ENCODE measurements around the gene B4GALT2. TPM values are rescaled to one million over a fixed set of nuclear protein-coding genes. Genes with fewer than 3 reads are reported as not detected.
A peak's percentile ranks its signal among the peaks of the same experiment; 100 is the strongest.

Gene B4GALT2
- total and polyA plus RNA-seq, 3 experiments from 2014 or later: 1.9 to 41.7 (median 39.7) TPM

- POLR2A ChIA-PET: no interaction called here
- H3K27ac Mint-ChIP-seq: peak overlapping the region in 1 of 8 donors; percentile 33
- CTCF ChIA-PET: interaction anchor here (0.7 to 4.4 kb wide), 28 partner anchors 8 to 414 kb away, joined by 3 to 46 read pairs (median 4); partner anchors contain the start of genes DPH2, IPO13, KDM4A and PTPRF
- H3K4me1 ChIP-seq (ENCODE audit: insufficient read depth, low read length): no peaks in the 10 kb centered on the region
- H3K27me3 ChIP-seq (ENCODE audit: insufficient read depth, low read length, poor library complexity, severe bottlenecking): peaks cover 21% of the 10 kb centered on the region
- no peaks in the 10 kb centered on the region for H3K36me3 ChIP-seq (ENCODE audit: insufficient read depth, low read length)
- H3K4me3 ChIP-seq (ENCODE audit: low read length): no peak overlapping the region
- H3K4me1 Mint-ChIP-seq: peaks cover 6 to 21% (median 11%) of the 10 kb centered on the region in 3 donors
- H3K36me3 Mint-ChIP-seq: peaks cover 0 to 2% (median 0%) of the 10 kb centered on the region in 3 donors
- H3K4me3 Mint-ChIP-seq: peak overlapping the region in 1 of 7 donors; percentile 8
- no peaks in the 10 kb centered on the region for H3K9me3 ChIP-seq (ENCODE audit: low read length)
- no peak overlapping the region for H3K27ac ChIP-seq (ENCODE audit: low read depth, low read length)
- peak; percentile 26 to 63 (median 38) for DNase-seq
- H3K27me3 Mint-ChIP-seq: peaks cover 23 to 29% of the 10 kb centered on the region in 2 donors
- H3K9me3 Mint-ChIP-seq: no peaks in the 10 kb centered on the region
Observed at GRCh38 chr1:43934101-43934985, 44.7 kb upstream of the B4GALT2 start.

- H3K27me3 ChIP-seq (ENCODE audit: insufficient read depth, low read length, poor library complexity, severe bottlenecking): peaks cover 21% of the 10 kb centered on the region
- H3K4me1 ChIP-seq (ENCODE audit: insufficient read depth, low read length): no peaks in the 10 kb centered on the region
- CTCF ChIA-PET: interaction anchor here (0.7 to 4.4 kb wide), 27 partner anchors 8 to 414 kb away, joined by 3 to 46 read pairs (median 5); partner anchors contain the start of genes DPH2, IPO13, KDM4A and PTPRF
- no peaks in the 10 kb centered on the region for H3K36me3 ChIP-seq (ENCODE audit: insufficient read depth, low read length)
- no peak overlapping the region for H3K27ac Mint-ChIP-seq
- peaks cover 6 to 21% (median 13%) of the 10 kb centered on the region in 3 donors for H3K4me1 Mint-ChIP-seq
- peaks cover 25 to 29% of the 10 kb centered on the region in 2 donors for H3K27me3 Mint-ChIP-seq
- H3K9me3 Mint-ChIP-seq: no peaks in the 10 kb centered on the region
- DNase-seq: no peak
- peaks cover 0 to 2% (median 2%) of the 10 kb centered on the region in 3 donors for H3K36me3 Mint-ChIP-seq
- no peak overlapping the region for H3K4me3 ChIP-seq (ENCODE audit: low read length)
- no peaks in the 10 kb centered on the region for H3K9me3 ChIP-seq (ENCODE audit: low read length)
- POLR2A ChIA-PET: no interaction called here
- no peak overlapping the region for H3K27ac ChIP-seq (ENCODE audit: low read depth, low read length)
- H3K4me3 Mint-ChIP-seq: peak overlapping the region in 1 of 7 donors; percentile 8
Observed at GRCh38 chr1:43934986-43935324, 44.1 kb upstream of the B4GALT2 start.

GRCh38 chr1:43935711-43936427, 43.1 kb upstream of the B4GALT2 start:
- no peaks in the 10 kb centered on the region for H3K36me3 ChIP-seq (ENCODE audit: insufficient read depth, low read length)
- no peak for DNase-seq
- Mint-ChIP-seq H3K27ac (no peak overlapping the region), H3K27me3 (peaks cover 25 to 29% of the 10 kb centered on the region in 2 donors), H3K4me1 (peaks cover 6 to 21% (median 13%) of the 10 kb centered on the region in 3 donors), H3K4me3 (peak overlapping the region in 3 of 7 donors; percentile 2 to 48 (median 19)), H3K9me3 (no peaks in the 10 kb centered on the region), H3K36me3 (peaks cover 0 to 2% (median 2%) of the 10 kb centered on the region in 3 donors)
- no peaks in the 10 kb centered on the region for H3K9me3 ChIP-seq (ENCODE audit: low read length)
- peaks cover 21% of the 10 kb centered on the region for H3K27me3 ChIP-seq (ENCODE audit: insufficient read depth, low read length, poor library complexity, severe bottlenecking)
- no peaks in the 10 kb centered on the region for H3K4me1 ChIP-seq (ENCODE audit: insufficient read depth, low read length)
- no peak overlapping the region for H3K27ac ChIP-seq (ENCODE audit: low read depth, low read length)
- ChIA-PET POLR2A (no interaction called here), CTCF (interaction anchor here (1.1 to 4.4 kb wide), 13 partner anchors 10 to 415 kb away, joined by 3 to 46 read pairs (median 5); partner anchors contain the start of genes DPH2, IPO13 and PTPRF)
- no peak overlapping the region for H3K4me3 ChIP-seq (ENCODE audit: low read length)

- Histone ChIP-seq H3K27me3 (ENCODE audit: insufficient read depth, low read length, poor library complexity, severe bottlenecking) (peaks cover 21% of the 10 kb centered on the region), H3K4me3 (ENCODE audit: low read length) (no peak overlapping the region), H3K27ac (ENCODE audit: low read depth, low read length) (no peak overlapping the region), H3K9me3 (ENCODE audit: low read length) (no peaks in the 10 kb centered on the region), H3K36me3 (ENCODE audit: insufficient read depth, low read length) (no peaks in the 10 kb centered on the region), H3K4me1 (ENCODE audit: insufficient read depth, low read length) (no peaks in the 10 kb centered on the region)
- Mint-ChIP-seq H3K4me1 (peaks cover 6 to 21% (median 13%) of the 10 kb centered on the region in 3 donors), H3K36me3 (peaks cover 0 to 2% (median 2%) of the 10 kb centered on the region in 3 donors), H3K27ac (peak overlapping the region in 1 of 8 donors; percentile 29), H3K4me3 (peak overlapping the region in 2 of 7 donors; percentile 8 to 57), H3K9me3 (no peaks in the 10 kb centered on the region), H3K27me3 (peaks cover 25 to 29% of the 10 kb centered on the region in 2 donors)
- DNase-seq: no peak
- CTCF ChIA-PET: interaction anchor here (3.3 to 4.4 kb wide), 2 partner anchors 10 to 171 kb away, joined by 45 to 46 read pairs; partner anchors contain the start of gene IPO13
- POLR2A ChIA-PET: no interaction called here
Observed at GRCh38 chr1:43936431-43937151, 42.4 kb upstream of the B4GALT2 start.

- Mint-ChIP-seq H3K4me3 (peak overlapping the region in 1 of 7 donors; percentile 24), H3K9me3 (no peaks in the 10 kb centered on the region), H3K27ac (peak overlapping the region in 1 of 8 donors; percentile 29), H3K4me1 (peaks cover 6 to 21% (median 13%) of the 10 kb centered on the region in 3 donors), H3K36me3 (peaks cover 0 to 5% (median 2%) of the 10 kb centered on the region in 3 donors), H3K27me3 (peaks cover 25 to 29% of the 10 kb centered on the region in 2 donors)
- Histone ChIP-seq H3K36me3 (ENCODE audit: insufficient read depth, low read length) (no peaks in the 10 kb centered on the region), H3K9me3 (ENCODE audit: low read length) (no peaks in the 10 kb centered on the region), H3K27me3 (ENCODE audit: insufficient read depth, low read length, poor library complexity, severe bottlenecking) (peaks cover 21% of the 10 kb centered on the region), H3K27ac (ENCODE audit: low read depth, low read length) (no peak overlapping the region), H3K4me1 (ENCODE audit: insufficient read depth, low read length) (no peaks in the 10 kb centered on the region), H3K4me3 (ENCODE audit: low read length) (no peak overlapping the region)
- POLR2A ChIA-PET: no interaction called here
- CTCF ChIA-PET: no interaction called here
- DNase-seq: no peak
Observed at GRCh38 chr1:43937179-43937865, 41.7 kb upstream of the B4GALT2 start.

- Mint-ChIP-seq H3K27me3 (peaks cover 20 to 21% of the 10 kb centered on the region in 2 donors), H3K9me3 (no peaks in the 10 kb centered on the region), H3K27ac (no peak overlapping the region), H3K36me3 (peaks cover 0 to 8% (median 2%) of the 10 kb centered on the region in 3 donors), H3K4me3 (peak overlapping the region in 1 of 7 donors; percentile 24), H3K4me1 (peaks cover 6 to 26% (median 15%) of the 10 kb centered on the region in 3 donors)
- peaks cover 18% of the 10 kb centered on the region for H3K27me3 ChIP-seq (ENCODE audit: insufficient read depth, low read length, poor library complexity, severe bottlenecking)
- H3K4me3 ChIP-seq (ENCODE audit: low read length): no peak overlapping the region
- ChIA-PET POLR2A (no interaction called here), CTCF (no interaction called here)
- no peak overlapping the region for H3K27ac ChIP-seq (ENCODE audit: low read depth, low read length)
- H3K9me3 ChIP-seq (ENCODE audit: low read length): no peaks in the 10 kb centered on the region
- H3K36me3 ChIP-seq (ENCODE audit: insufficient read depth, low read length): no peaks in the 10 kb centered on the region
- no peaks in the 10 kb centered on the region for H3K4me1 ChIP-seq (ENCODE audit: insufficient read depth, low read length)
- no peak for DNase-seq
Observed at GRCh38 chr1:43938383-43938782, 40.6 kb upstream of the B4GALT2 start.

GRCh38 chr1:43938892-43939587, 40.0 kb upstream of the B4GALT2 start:
- H3K9me3 ChIP-seq (ENCODE audit: low read length): no peaks in the 10 kb centered on the region
- DNase-seq: no peak
- Mint-ChIP-seq H3K4me3 (no peak overlapping the region), H3K27me3 (peaks cover 17 to 19% of the 10 kb centered on the region in 2 donors), H3K9me3 (no peaks in the 10 kb centered on the region), H3K27ac (no peak overlapping the region), H3K36me3 (peaks cover 0 to 8% (median 2%) of the 10 kb centered on the region in 3 donors), H3K4me1 (peaks cover 3 to 25% (median 12%) of the 10 kb centered on the region in 3 donors)
- H3K27me3 ChIP-seq (ENCODE audit: insufficient read depth, low read length, poor library complexity, severe bottlenecking): peaks cover 14% of the 10 kb centered on the region
- H3K27ac ChIP-seq (ENCODE audit: low read depth, low read length): no peak overlapping the region
- H3K36me3 ChIP-seq (ENCODE audit: insufficient read depth, low read length): no peaks in the 10 kb centered on the region
- H3K4me1 ChIP-seq (ENCODE audit: insufficient read depth, low read length): no peaks in the 10 kb centered on the region
- ChIA-PET CTCF (no interaction called here), POLR2A (no interaction called here)
- no peak overlapping the region for H3K4me3 ChIP-seq (ENCODE audit: low read length)
